H4 (cell line): ENCODE results near the gene PCDHA7. TPM values are rescaled to one million over a fixed set of nuclear protein-coding genes. Genes with fewer than 3 reads are reported as not detected.
A peak's percentile ranks its signal among the peaks of the same experiment; 100 is the strongest.
"Not testable (repeated sequence)": the region's sequence is repeated elsewhere in the genome, so short reads cannot be mapped to it uniquely, and the experiment has no call there.

Experiments
- DNase-seq: peaks from one replicate; pipeline ENCODE4 v3.0.0-alpha.2; 2015; ENCODE audit warnings: low spot score
- total RNA-seq: library from RNA; depleted of rRNA; stranded (reverse); fragments of >200 nt; shearing (Covaris generic); gene quantifications from 2 replicates; pipeline ENCODE4 v1.2.3, GENCODE V29; 2014

PCDHA7 gene
- total RNA-seq, 1 experiment from 2014 or later, result 0.06 TPM

- DNase-seq, result not testable (repeated sequence)
These were observed 11.1 kb upstream of the PCDHA7 start for GRCh38 chr5:140822969-140823368.

GRCh38 chr5:140823475-140823874, 10.6 kb upstream of the PCDHA7 start:
- DNase-seq, result no peak

GRCh38 chr5:140827704-140828361, 6.2 kb upstream of the PCDHA7 start, which contains the start of gene PCDHA6:
Gene PCDHA6 (plus strand): TSS chr5:140827960. CDS start chr5:140828092, 132 bp downstream.
- no peak for DNase-seq

- no peak for DNase-seq
These were observed 5.7 kb upstream of the PCDHA7 start for GRCh38 chr5:140828362-140828737.

DNA sequence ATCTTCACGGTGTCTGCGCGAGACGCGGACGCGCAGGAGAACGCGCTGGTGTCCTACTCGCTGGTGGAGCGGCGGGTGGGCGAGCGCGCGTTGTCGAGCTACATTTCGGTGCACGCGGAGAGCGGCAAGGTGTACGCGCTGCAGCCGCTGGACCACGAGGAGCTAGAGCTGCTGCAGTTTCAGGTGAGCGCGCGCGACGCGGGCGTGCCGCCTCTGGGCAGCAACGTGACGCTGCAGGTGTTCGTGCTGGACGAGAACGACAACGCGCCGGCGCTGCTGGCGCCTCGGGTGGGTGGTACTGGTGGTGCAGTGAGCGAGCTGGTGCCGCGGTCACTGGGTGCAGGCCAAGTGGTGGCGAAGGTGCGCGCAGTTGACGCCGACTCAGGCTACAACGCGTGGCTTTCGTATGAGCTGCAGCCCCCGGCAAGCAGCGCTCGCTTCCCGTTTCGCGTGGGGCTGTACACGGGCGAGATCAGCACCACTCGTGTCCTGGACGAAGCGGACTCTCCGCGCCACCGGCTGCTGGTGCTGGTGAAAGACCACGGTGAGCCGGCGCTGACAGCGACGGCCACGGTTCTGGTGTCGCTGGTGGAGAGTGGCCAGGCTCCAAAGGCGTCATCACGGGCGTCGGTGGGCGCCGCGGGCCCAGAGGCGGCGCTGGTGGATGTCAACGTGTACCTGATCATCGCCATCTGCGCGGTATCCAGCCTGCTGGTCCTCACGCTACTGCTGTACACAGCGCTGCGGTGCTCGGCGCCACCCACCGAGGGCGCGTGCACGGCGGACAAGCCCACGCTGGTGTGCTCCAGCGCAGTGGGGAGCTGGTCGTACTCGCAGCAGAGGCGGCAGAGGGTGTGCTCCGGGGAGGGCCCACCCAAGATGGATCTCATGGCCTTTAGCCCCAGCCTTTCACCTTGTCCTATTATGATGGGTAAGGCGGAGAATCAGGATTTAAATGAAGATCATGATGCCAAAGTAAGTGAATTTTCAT, 4.3 kb upstream of the PCDHA7 start:
- DNase-seq, result not testable (repeated sequence)

DNA sequence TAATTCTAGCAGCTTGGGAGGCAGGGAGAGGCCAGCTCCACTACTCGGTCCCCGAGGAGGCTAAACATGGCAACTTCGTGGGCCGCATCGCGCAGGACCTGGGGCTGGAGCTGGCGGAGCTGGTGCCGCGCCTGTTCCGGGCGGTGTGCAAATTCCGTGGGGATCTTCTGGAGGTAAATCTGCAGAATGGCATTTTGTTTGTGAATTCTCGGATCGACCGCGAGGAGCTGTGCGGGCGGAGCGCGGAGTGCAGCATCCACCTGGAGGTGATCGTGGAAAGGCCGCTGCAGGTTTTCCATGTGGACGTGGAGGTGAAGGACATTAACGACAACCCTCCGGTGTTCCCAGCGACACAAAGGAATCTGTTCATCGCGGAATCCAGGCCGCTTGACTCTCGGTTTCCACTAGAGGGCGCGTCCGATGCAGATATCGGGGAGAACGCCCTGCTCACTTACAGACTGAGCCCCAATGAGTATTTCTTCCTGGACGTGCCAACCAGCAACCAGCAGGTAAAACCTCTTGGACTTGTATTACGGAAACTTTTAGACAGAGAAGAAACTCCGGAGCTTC, 455 bp downstream of the PCDHA7 start:
- not testable (repeated sequence) for DNase-seq

DNA sequence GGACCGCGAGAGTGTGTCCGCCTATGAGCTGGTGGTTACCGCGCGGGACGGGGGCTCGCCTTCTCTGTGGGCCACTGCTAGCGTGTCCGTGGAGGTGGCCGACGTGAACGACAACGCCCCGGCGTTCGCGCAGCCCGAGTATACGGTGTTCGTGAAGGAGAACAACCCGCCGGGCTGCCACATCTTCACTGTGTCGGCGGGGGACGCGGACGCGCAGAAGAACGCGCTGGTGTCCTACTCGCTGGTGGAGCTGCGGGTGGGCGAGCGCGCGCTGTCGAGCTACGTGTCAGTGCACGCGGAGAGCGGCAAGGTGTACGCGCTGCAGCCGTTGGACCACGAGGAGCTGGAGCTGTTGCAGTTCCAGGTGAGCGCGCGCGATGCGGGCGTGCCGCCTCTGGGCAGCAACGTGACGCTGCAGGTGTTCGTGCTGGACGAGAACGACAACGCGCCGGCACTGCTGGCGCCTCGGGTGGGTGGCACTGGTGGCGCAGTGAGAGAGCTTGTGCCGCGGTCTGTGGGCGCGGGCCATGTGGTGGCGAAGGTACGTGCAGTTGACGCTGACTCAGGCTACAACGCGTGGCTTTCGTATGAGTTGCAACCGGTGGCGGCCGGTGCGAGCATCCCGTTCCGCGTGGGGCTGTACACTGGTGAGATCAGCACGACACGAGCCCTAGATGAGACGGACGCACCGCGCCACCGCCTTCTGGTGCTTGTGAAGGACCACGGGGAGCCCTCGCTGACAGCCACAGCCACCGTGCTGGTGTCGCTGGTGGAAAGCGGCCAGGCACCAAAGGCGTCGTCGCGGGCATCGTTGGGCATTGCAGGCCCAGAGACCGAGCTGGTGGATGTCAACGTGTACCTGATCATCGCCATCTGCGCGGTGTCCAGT, 1.8 kb downstream of the PCDHA7 start:
- no peak for DNase-seq

GRCh38 chr5:140840978-140841962, 7.2 kb downstream of the PCDHA7 start, which contains the start of gene PCDHA8:
Gene PCDHA8 (plus strand): TSS chr5:140841187. CDS start chr5:140841322, 135 bp downstream.
- peak; percentile 19 for DNase-seq

- DNase-seq, result no peak
These were observed 9.0 kb downstream of the PCDHA7 start for GRCh38 chr5:140842798-140843733.

DNA sequence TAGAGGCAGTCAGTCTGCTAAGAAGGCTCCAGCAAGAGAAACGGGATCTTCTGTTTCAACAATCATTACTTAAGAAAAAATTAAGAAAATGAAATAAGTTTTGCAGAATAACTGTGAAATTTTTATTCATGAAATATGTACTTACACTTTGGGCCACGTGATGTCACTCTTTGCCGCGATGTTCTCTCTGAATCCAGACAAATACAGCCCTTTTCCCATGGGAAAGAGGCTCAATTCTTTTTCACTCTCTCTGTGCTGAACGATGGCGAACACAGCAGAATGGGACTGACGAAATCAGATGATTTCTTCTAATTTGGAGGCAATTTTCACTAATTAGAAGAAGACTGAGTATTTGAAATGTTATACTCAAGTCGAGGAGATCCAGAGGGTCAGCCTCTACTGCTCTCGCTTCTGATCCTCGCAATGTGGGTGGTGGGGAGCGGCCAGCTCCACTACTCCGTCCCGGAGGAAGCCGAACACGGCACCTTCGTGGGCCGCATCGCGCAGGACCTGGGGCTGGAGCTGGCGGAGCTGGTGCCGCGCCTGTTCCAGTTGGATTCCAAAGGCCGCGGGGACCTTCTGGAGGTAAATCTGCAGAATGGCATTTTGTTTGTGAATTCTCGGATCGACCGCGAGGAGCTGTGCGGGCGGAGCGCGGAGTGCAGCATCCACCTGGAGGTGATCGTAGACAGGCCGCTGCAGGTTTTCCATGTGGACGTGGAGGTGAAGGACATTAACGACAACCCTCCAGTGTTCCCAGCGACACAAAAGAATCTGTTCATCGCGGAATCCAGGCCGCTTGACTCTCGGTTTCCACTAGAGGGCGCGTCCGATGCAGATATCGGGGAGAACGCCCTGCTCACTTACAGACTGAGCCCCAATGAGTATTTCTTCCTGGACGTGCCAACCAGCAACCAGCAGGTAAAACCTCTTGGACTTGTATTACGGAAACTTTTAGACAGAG, 14.4 kb downstream of the PCDHA7 start, which contains the start of gene PCDHA9:
PCDHA9 (plus strand) TSS at position 244 of the 964 bp plus-strand sequence; CDS start at position 358, 114 bp downstream.
- DNase-seq, result not testable (repeated sequence)

DNA sequence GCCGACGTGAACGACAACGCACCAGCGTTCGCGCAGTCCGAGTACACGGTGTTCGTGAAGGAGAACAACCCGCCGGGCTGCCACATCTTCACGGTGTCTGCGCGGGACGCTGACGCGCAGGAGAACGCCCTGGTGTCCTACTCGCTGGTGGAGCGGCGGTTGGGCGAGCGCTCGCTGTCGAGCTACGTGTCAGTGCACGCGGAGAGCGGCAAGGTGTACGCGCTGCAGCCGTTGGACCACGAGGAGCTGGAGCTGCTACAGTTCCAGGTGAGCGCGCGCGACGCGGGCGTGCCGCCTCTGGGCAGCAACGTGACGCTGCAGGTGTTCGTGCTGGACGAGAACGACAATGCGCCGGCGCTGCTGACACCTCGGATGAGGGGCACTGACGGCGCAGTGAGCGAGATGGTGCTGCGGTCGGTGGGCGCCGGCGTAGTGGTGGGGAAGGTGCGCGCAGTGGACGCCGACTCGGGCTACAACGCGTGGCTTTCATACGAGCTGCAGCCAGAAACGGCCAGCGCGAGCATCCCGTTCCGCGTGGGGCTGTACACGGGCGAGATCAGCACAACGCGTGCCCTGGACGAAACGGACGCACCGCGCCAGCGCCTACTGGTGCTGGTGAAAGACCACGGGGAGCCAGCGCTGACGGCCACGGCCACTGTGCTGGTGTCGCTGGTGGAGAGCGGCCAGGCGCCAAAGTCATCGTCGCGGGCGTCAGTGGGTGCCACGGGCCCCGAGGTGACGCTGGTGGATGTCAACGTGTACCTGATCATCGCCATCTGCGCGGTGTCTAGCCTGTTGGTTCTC, 16.0 kb downstream of the PCDHA7 start:
- DNase-seq, result not testable (repeated sequence)

- DNase-seq, result no peak
These were observed 22.0 kb downstream of the PCDHA7 start, which contains the start of gene PCDHA10 for GRCh38 chr5:140855772-140856674. Gene PCDHA10 (plus strand): TSS chr5:140855897. CDS start chr5:140856049, 152 bp downstream.

DNA sequence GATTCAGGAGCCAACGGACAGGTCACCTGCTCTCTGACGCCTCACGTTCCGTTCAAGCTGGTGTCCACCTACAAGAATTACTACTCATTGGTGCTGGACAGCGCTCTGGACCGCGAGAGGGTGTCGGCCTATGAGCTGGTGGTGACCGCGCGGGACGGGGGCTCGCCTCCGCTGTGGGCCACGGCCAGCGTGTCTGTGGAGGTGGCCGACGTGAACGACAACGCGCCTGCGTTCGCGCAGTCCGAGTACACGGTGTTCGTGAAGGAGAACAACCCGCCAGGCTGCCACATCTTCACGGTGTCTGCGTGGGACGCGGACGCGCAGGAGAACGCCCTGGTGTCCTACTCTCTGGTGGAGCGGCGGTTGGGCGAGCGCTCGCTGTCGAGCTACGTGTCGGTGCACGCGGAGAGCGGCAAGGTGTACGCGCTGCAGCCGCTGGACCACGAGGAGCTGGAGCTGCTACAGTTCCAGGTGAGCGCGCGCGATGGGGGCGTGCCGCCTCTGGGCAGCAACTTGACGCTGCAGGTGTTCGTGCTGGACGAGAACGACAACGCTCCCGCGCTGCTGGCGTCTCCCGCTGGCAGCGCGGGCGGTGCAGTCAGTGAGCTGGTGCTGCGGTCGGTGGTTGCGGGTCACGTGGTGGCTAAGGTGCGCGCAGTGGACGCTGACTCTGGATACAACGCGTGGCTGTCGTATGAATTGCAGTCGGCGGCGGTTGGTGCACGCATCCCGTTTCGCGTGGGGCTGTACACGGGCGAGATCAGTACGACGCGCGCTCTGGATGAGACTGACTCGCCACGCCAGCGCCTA, 23.3 kb downstream of the PCDHA7 start:
- DNase-seq, result no peak

DNA sequence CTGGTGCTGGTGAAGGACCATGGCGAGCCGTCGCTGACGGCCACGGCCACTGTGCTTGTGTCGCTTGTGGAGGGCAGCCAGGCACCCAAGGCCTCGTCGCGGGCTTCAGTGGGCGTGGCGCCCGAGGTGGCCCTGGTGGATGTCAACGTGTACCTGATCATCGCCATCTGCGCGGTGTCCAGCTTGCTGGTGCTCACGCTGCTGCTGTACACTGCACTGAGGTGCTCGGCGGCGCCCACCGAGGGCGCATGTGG, 23.8 kb downstream of the PCDHA7 start:
- no peak for DNase-seq
